Measurements from ENCODE around the gene QSOX1.

Gene QSOX1

DNA sequence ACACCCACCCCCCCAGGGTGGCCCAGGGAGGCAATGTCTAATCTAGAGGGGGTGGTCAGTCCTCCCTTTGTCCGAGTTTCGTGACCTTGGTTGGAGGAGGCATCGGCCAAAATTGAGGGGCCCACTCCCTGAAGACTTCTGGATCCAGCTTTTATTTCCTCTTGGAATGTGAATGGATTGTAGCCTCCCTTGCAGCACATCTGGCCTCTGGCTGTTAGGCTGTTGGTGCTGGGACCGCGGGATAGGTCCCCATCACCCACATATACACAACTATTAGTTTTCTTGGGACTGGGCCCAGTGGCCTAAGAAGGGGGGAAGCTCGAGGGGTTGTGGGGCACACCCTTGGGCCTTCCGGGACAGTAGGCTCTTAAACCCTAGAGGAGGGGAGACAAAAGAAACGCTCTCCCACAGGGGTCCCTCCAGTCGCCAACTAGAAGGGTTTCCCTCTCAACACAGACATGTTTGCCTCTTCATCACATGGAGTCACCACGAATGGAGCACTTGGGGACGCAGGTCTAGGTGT lies 77.9 kb downstream of the QSOX1 start:
- H3K4me3 ChIP-seq (ENCODE audit: low read depth, low read length), result no peak overlapping the region
- POLR2A ChIA-PET, result no interaction called here
- DNase-seq (ENCODE audit: low read depth, low spot score), result no peak
- TF ChIP-seq, protein P1, sequence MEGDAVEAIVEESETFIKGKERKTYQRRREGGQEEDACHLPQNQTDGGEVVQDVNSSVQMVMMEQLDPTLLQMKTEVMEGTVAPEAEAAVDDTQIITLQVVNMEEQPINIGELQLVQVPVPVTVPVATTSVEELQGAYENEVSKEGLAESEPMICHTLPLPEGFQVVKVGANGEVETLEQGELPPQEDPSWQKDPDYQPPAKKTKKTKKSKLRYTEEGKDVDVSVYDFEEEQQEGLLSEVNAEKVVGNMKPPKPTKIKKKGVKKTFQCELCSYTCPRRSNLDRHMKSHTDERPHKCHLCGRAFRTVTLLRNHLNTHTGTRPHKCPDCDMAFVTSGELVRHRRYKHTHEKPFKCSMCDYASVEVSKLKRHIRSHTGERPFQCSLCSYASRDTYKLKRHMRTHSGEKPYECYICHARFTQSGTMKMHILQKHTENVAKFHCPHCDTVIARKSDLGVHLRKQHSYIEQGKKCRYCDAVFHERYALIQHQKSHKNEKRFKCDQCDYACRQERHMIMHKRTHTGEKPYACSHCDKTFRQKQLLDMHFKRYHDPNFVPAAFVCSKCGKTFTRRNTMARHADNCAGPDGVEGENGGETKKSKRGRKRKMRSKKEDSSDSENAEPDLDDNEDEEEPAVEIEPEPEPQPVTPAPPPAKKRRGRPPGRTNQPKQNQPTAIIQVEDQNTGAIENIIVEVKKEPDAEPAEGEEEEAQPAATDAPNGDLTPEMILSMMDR (IDR thresholded peaks at IDR 0.05; ENCODE audit: insufficient read depth, low read length, missing control alignments), result no peak
- CTCF ChIA-PET, result interaction anchor here (1.1 to 3.5 kb wide), 6 partner anchors 9 to 251 kb away, joined by 3 to 19 read pairs (median 5); no protein-coding TSS in a partner anchor

GRCh38 chr1:180233191-180234011 lies 78.7 kb downstream of the QSOX1 start:
- TF ChIP-seq, protein P1 (IDR thresholded peaks at IDR 0.05; ENCODE audit: insufficient read depth, low read length, missing control alignments), result no peak
- H3K4me3 ChIP-seq (ENCODE audit: low read depth, low read length), result no peak overlapping the region
- DNase-seq (ENCODE audit: low read depth, low spot score), result no peak
- CTCF ChIA-PET, result interaction anchor here (1.1 to 3.5 kb wide), 6 partner anchors 8 to 244 kb away, joined by 3 to 19 read pairs (median 4); no protein-coding TSS in a partner anchor
- POLR2A ChIA-PET, result no interaction called here

GRCh38 chr1:180234369-180235076 lies 79.9 kb downstream of the QSOX1 start:
- DNase-seq (ENCODE audit: low read depth, low spot score), result no peak
- TF ChIP-seq, protein P1 (IDR thresholded peaks at IDR 0.05; ENCODE audit: insufficient read depth, low read length, missing control alignments), result no peak
- ChIA-PET CTCF (interaction anchor here (1.3 to 3.5 kb wide), 2 partner anchors 19 to 243 kb away, joined by 3 to 19 read pairs; no protein-coding TSS in a partner anchor), POLR2A (no interaction called here)
- no peak overlapping the region for H3K4me3 ChIP-seq (ENCODE audit: low read depth, low read length)

- POLR2A ChIA-PET, result no interaction called here
- no peak for DNase-seq (ENCODE audit: low read depth, low spot score)
- TF ChIP-seq, protein P1 (IDR thresholded peaks at IDR 0.05; ENCODE audit: insufficient read depth, low read length, missing control alignments), result no peak
- CTCF ChIA-PET, result interaction anchor here (1.3 kb wide), 1 partner anchor 243 kb away, joined by 3 read pairs; no protein-coding TSS in a partner anchor
- H3K4me3 ChIP-seq (ENCODE audit: low read depth, low read length), result no peak overlapping the region
These were observed 80.4 kb downstream of the QSOX1 start for GRCh38 chr1:180235077-180235501.

DNA sequence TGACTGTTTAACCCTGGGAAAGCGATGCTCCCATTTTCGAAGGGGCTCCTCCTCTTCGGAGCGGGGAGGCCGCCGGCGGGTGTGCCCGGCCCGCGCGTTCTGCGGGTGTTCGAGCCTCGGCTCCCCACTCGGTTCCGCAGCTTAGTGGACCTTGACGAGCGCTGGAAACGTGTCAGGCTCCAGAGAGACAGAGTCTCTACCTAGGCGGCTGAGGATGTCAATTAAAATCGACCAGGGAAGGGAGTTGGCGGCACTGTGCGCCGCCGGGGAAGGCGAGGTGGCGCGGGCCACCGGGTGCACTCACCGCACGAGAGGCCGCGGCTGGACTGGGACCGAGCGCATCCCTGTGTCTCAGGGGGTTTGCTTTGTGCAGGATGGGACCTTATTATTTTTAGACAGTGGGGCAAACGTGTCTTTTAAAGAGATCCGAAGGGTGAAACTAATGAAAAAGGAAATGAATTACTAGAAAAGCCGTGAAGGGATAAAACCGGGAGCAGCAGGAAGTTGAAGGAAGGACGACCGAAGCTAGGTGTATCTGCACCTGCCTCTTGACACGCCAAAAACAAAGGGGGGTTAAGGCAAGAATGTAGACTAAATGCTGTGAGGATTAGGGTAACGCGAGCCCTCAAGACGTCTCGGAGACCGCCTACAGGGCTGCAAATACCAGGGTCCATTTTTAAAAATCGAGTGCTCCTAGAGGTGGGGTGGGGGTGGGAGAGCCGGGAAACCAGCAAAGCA lies 81.0 kb downstream of the QSOX1 start:
- DNase-seq (ENCODE audit: low read depth, low spot score), result no peak
- no peak overlapping the region for H3K4me3 ChIP-seq (ENCODE audit: low read depth, low read length)
- ChIA-PET POLR2A (no interaction called here), CTCF (interaction anchor here (0.6 to 1.4 kb wide), 3 partner anchors 17 to 247 kb away, joined by 3 to 4 read pairs (median 3); no protein-coding TSS in a partner anchor)
- TF ChIP-seq, protein P1 (IDR thresholded peaks at IDR 0.05; ENCODE audit: insufficient read depth, low read length, missing control alignments), result no peak
